HuH-7 (cell line): Measurements from ENCODE around the gene CFAP43.

ENCODE experiments used
- DNase-seq: peaks from one replicate; pipeline ENCODE4 v3.0.0; 2011; ENCODE audit warnings: low spot score

Gene CFAP43

GRCh38 chr10:104098358-104098925 lies 133.7 kb downstream of the CFAP43 start:
- DNase-seq, result no peak

- DNase-seq, result no peak
These were observed 135.5 kb downstream of the CFAP43 start for GRCh38 chr10:104096692-104097091.

DNA sequence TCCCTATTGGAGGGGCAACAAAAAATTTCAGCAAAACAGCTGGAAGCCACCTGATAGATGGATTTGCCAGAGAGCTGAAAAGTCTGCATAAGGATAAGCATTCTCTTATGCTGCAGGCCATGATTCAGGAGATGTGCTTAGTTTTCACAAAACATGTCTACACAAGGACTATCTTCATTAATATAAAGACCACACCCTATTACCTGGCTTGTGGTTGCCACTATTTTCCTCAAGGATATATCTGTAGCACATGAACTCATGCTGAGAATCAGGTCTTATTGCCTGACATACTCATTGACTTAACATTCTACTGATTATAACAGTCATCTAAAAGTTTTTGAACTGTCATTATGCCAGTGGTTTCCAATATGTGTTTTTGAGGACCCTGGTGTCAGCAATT lies 139.4 kb downstream of the CFAP43 start:
- DNase-seq, result no peak

DNA sequence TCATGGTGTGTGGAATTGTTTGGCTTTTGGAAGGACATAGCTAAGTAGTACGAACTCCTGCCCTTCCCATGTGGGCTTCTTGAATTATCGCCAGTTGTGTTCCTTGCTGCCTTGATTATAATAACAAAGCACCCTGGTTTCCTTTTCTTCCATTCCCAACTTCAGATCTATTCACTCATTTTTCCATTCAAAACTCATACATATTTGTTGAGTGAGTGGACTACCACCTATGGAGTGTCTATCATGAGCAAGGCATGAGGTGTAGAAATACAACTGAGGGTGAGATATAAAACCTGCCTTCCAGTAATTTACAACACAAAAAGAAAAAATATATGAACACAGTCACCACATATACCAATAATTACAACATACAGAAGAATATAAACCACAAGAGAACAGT lies 141.6 kb downstream of the CFAP43 start:
- DNase-seq, result no peak

GRCh38 chr10:104089621-104090020 lies 142.5 kb downstream of the CFAP43 start:
- no peak for DNase-seq

- no peak for DNase-seq
These were observed 143.9 kb downstream of the CFAP43 start for GRCh38 chr10:104088239-104088638.

DNA sequence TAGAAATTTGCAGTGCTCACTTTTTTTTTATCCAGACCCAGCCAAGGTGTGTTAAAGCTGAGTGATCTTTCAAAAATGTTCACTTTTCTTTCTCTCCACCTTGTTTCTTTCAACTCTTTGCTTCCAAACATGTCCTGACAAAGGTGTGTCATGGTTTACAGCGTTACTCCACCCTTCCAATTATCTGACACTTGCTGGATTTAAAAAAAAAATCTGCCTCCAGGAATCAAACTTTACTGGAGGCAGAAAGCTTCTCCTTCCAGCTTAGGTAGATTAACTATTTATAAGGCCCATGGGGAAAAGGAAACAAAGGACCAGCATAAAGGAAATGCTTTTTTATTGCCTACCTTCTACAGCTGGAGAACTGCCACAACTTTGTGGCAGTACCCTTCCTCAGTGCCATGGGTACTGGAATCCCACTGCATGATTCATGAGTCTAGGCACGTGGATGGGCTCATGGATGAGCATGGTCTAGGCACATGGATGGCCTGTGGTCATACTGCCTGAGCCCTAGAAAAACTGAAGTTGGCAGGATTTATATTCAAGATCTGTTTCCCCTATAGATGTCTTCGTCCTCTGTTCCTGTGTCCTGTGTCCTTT lies 146.3 kb downstream of the CFAP43 start, which contains the start of gene COL17A1:
Gene COL17A1, minus strand, starts transcription at position 80 of the 600 bp plus-strand sequence. CDS start 5,207 bp downstream, outside the sequence.
- no peak for DNase-seq

DNA sequence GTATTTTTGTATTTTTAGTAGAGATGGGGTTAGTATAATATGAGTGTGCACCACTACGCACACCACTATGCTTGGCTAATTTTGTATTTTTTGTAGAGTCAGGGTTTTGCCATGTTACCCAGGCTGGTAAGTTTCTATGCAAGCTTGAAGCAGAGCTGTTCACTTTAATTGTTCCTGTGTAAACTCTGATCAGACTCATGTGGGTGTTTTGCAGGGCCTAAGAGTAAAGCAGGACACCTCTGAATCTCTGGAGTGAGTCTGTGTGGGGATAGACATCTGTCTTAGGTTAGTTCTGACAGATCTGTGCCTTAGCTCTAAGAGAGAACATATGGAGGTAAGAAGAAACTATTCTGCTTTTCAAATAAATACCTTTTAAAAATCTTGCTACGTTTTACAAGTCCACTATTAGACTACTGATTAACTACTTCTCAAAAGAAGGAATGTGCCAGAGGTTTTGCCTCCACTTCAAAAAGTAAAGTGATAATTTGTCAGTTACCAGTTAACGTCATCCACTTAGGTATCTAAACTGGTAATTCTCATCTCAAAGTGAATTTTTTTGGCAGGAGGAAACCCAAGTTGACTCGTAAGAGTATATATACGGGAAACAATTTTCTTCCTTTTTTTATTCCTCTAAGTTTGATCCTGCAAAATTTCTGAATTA lies 147.6 kb downstream of the CFAP43 start:
- DNase-seq, result no peak

DNA sequence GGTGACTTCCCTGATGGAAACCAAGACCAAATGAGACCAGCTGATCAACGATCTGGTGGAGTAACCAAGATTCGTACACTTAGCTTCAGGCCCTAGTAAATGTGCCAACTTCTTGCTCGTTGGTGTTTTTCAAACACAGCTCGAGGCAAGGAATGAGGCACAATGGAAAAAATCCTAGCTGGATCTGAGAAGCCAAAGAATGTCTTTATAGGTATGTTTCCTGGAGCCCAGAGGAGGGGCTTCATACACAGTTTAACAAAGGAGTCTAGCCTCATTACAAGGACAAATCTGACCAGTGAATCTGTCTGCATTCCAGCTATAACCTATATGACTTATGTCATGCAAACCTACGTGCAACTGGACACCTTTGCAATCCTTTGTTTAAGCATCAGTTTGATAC lies 150.2 kb downstream of the CFAP43 start:
- no peak for DNase-seq

DNA sequence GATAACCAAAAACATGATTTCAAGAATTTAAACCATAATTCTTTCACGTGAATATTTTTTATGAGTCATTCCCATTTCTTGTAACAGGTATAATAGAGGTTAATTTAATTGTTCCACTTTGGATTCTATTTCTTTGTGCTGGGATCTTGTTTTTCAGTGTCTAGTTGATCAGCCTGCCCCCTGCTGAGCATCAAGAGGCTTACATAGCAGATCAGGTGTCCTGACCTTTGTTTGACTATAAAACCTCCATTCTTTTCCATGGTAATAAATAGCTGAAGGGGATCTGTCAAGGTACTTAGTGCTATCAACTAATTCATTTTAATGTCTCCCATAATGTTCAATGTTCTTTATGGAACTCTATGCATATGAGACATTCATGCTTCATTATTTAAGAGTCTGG lies 151.4 kb downstream of the CFAP43 start:
- DNase-seq, result peak; percentile 38
